OCI-LY7 (cell line): Measurements from ENCODE around the gene TAS2R40. TPM values are rescaled to one million over a fixed set of nuclear protein-coding genes. Genes with fewer than 3 reads are reported as not detected.
"Not testable (repeated sequence)": the region's sequence is repeated elsewhere in the genome, so short reads cannot be mapped to it uniquely, and the experiment has no call there.

Source experiments
- BruUV-seq: library from RNA; stranded (reverse); fragments of 400-500 nt; replicated peaks from 2 replicates; lab custom pipeline; 2021; lab: Mats Ljungman, UMichigan
- CTCF ChIA-PET: fragments of 300-600 bp; sonication (Branson Sonifier 250); formaldehyde crosslinking; loops from one replicate; lab custom pipeline; 2022; ENCODE audit warnings: antibody characterized with exemption; ENCODE audit not compliant: unreplicated experiment; lab: Charles Lee
- POLR2A ChIA-PET: fragments of 300-600 bp; sonication (Branson Sonifier 250); formaldehyde crosslinking; loops from one replicate; lab custom pipeline; 2022; ENCODE audit warnings: antibody characterized with exemption; lab: Charles Lee
- DNase-seq: peaks from one replicate; pipeline ENCODE4 v3.0.0-alpha.2; 2015; ENCODE audit warnings: low spot score
- H2AFZ ChIP-seq: fragments of 200-600 bp; sonication (generic), shearing (Covaris generic); 2 replicates; pipeline ENCODE4 v1.6.1; 2014; ENCODE audit warnings: mild to moderate bottlenecking, antibody characterized with exemption, low read length, moderate library complexity
- H3K27ac ChIP-seq: fragments of 200-600 bp; sonication (generic); 2 replicates; pipeline ENCODE4 v1.5.1; 2014; ENCODE audit warnings: mixed run types, low read depth, mild to moderate bottlenecking, moderate library complexity, low read length, inconsistent platforms; ENCODE audit not compliant: poor library complexity, severe bottlenecking
- H3K36me3 ChIP-seq: fragments of 200-600 bp; sonication (generic); 2 replicates; pipeline ENCODE4 v1.6.1; 2014; ENCODE audit warnings: mild to moderate bottlenecking, antibody characterized with exemption, low read length, moderate library complexity, mixed read lengths; ENCODE audit not compliant: insufficient read depth
- H3K4me1 ChIP-seq: fragments of 200-600 bp; sonication (generic); 2 replicates; pipeline ENCODE4 v1.5.1; 2014; ENCODE audit warnings: mild to moderate bottlenecking, low read length; ENCODE audit not compliant: insufficient read depth, poor library complexity, severe bottlenecking
- H3K4me2 ChIP-seq: fragments of 200-600 bp; sonication (generic); 2 replicates; pipeline ENCODE4 v1.6.1; 2014; ENCODE audit warnings: mild to moderate bottlenecking, low read length
- H3K4me3 ChIP-seq: fragments of 200-600 bp; sonication (generic); 2 replicates; pipeline ENCODE4 v1.5.1; 2014; ENCODE audit warnings: mild to moderate bottlenecking, low read depth, low read length; ENCODE audit not compliant: poor library complexity, severe bottlenecking
- H3K79me2 ChIP-seq: fragments of 200-600 bp; sonication (generic); 2 replicates; pipeline ENCODE4 v1.6.1; 2016; ENCODE audit warnings: low read depth, mild to moderate bottlenecking, low read length, moderate library complexity, mixed read lengths; ENCODE audit not compliant: insufficient read depth
- H3K9me2 ChIP-seq: fragments of 200-600 bp; sonication (generic); 2 replicates; pipeline ENCODE4 v1.6.1; 2016; ENCODE audit warnings: mild to moderate bottlenecking, low read length, mixed read lengths; ENCODE audit not compliant: insufficient read depth
- H3K9me3 ChIP-seq: fragments of 200-600 bp; sonication (generic); 2 replicates; pipeline ENCODE4 v1.6.1; 2014; ENCODE audit warnings: mild to moderate bottlenecking, mixed run types, low read length, mixed read lengths
- H4K20me1 ChIP-seq: fragments of 200-600 bp; sonication (generic); 2 replicates; pipeline ENCODE4 v1.6.1; 2014; ENCODE audit warnings: mild to moderate bottlenecking, antibody characterized with exemption, low read length, moderate library complexity, mixed read lengths; ENCODE audit not compliant: insufficient read depth
- CTCF ChIP-seq: fragments of 200-600 bp; sonication (generic); conservative IDR thresholded peaks from 2 replicates; pipeline ENCODE4 v1.5.1; 2014; ENCODE audit warnings: mild to moderate bottlenecking, antibody characterized with exemption, low read length, moderate library complexity, mixed read lengths
- EZH2phosphoT487 ChIP-seq: fragments of 200-600 bp; sonication (generic); IDR thresholded peaks from 2 replicates; pipeline ENCODE4 v1.6.1; 2018; ENCODE audit warnings: low read depth, borderline replicate concordance, mild to moderate bottlenecking, mixed run types, antibody characterized with exemption, low read length, moderate library complexity, mixed read lengths
- intact Hi-C: fragments of 100-400 bp; cut with micrococcal nuclease; formaldehyde crosslinking; loops from one replicate; pipeline ENCODE4 v1.10.0; 2022; ENCODE audit not compliant: unreplicated experiment
- total RNA-seq, 2 experiments: library from RNA; depleted of rRNA in 1 of 2; stranded (reverse); fragments of >200 nt in 1 of 2; shearing (Covaris generic) in 1 of 2; gene quantifications; 2 replicates each; pipeline ENCODE4 v1.2.3, GENCODE V29; 2014 to 2022

TAS2R40 gene
- total RNA-seq, 2 experiments from 2014 or later: not detected

DNA sequence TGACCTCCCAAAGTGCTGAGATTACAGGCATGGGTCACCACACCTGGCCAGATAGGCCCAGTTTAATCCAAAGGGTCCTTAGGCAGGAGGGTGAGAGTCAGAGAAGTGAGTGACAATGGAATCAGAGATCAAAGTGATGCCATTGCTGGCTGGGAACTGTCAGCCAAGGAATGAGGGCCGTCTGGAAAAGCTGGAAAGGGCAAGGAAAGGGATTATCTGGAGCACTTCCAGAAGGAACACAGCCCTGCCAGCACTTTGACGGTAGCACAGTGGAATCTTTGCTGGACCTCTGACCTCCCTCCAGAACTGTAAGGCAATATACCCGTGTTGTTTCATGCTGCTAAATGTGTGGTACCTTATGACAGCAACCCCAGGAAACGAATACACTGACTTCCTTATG is 11.3 kb upstream of the TAS2R40 start:
- H4K20me1 ChIP-seq: no peaks in the 10 kb centered on the region
- DNase-seq: no peak
- H3K36me3 ChIP-seq: no peaks in the 10 kb centered on the region
- POLR2A ChIA-PET: no interaction called here
- intact Hi-C loops: loop anchor here (10.0 kb wide), 1 partner anchor 606 kb away; no protein-coding TSS in a partner anchor
- CTCF ChIA-PET: no interaction called here
- peaks cover 9% of the 10 kb centered on the region for H3K4me1 ChIP-seq
- no peaks in the 10 kb centered on the region for H3K79me2 ChIP-seq
- no peak overlapping the region for H3K27ac ChIP-seq
- H3K4me2 ChIP-seq: no peak overlapping the region
- no peaks in the 10 kb centered on the region for H3K9me3 ChIP-seq
- BruUV-seq: no TSS peak
- no peak overlapping the region for H3K4me3 ChIP-seq
- no peaks in the 10 kb centered on the region for H3K9me2 ChIP-seq
- no peak overlapping the region for H2AFZ ChIP-seq
- TF ChIP-seq EZH2phosphoT487 (no peak), CTCF (no peak)

- intact Hi-C loops: loop anchor here (10.0 kb wide), 1 partner anchor 609 kb away; no protein-coding TSS in a partner anchor
- H4K20me1 ChIP-seq, H3K79me2 ChIP-seq, H3K9me3 ChIP-seq, H2AFZ ChIP-seq, DNase-seq, H3K4me2 ChIP-seq, H3K4me3 ChIP-seq, BruUV-seq, H3K27ac ChIP-seq, H3K36me3 ChIP-seq, POLR2A ChIA-PET, H3K4me1 ChIP-seq, H3K9me2 ChIP-seq: not testable (repeated sequence)
- CTCF ChIA-PET: interaction anchor here (2.0 to 2.4 kb wide), 2 partner anchors 201 to 205 kb away, joined by 10 to 15 read pairs; no protein-coding TSS in a partner anchor
These were observed 8.4 kb upstream of the TAS2R40 start for GRCh38 chr7:143213478-143213877.

- Histone ChIP-seq H3K4me3 (no peak overlapping the region), H3K4me1 (no peaks in the 10 kb centered on the region), H3K9me3 (no peaks in the 10 kb centered on the region), H3K9me2 (no peaks in the 10 kb centered on the region), H3K27ac (no peak overlapping the region), H3K4me2 (no peak overlapping the region), H4K20me1 (no peaks in the 10 kb centered on the region), H2AFZ (no peak overlapping the region), H3K79me2 (no peaks in the 10 kb centered on the region), H3K36me3 (no peaks in the 10 kb centered on the region)
- BruUV-seq: no TSS peak
- peak; percentile 89 for DNase-seq
- ChIA-PET POLR2A (interaction anchor here (0.6 to 1.9 kb wide), 5 partner anchors 9 to 204 kb away, joined by 3 to 5 read pairs (median 4); no protein-coding TSS in a partner anchor), CTCF (interaction anchor here (0.5 to 2.4 kb wide), 12 partner anchors 9 to 303 kb away, joined by 3 to 15 read pairs (median 4); no protein-coding TSS in a partner anchor)
- intact Hi-C loops: loop anchor here (1.0 to 10.0 kb wide), 5 partner anchors 207 to 610 kb away; partner anchors contain the start of gene EPHB6
- TF ChIP-seq EZH2phosphoT487 (no peak), CTCF (peak; percentile 100)
These were observed 6.8 kb upstream of the TAS2R40 start for GRCh38 chr7:143214789-143215679.
